KMS-11 (cell line): Measurements from ENCODE around the gene ARHGAP5.
A peak's percentile ranks its signal among the peaks of the same experiment; 100 is the strongest.

ENCODE experiments used
- H2AFZ ChIP-seq: fragments of 200-600 bp; sonication (generic); 2 replicates; pipeline ENCODE4 v1.6.1; 2016; ENCODE audit warnings: antibody characterized with exemption, mixed run types, low read depth
- H3K27ac ChIP-seq: fragments of 200-600 bp; sonication (generic); 2 replicates; pipeline ENCODE4 v1.6.1; 2016; ENCODE audit warnings: mild to moderate bottlenecking, mixed run types
- H3K27me3 ChIP-seq: fragments of 200-600 bp; sonication (generic); 2 replicates; pipeline ENCODE4 v1.6.1; 2017; ENCODE audit warnings: mild to moderate bottlenecking, low read depth, mixed run types, moderate library complexity; ENCODE audit not compliant: insufficient read depth
- H3K36me3 ChIP-seq: fragments of 200-600 bp; sonication (generic); 2 replicates; pipeline ENCODE4 v1.6.1; 2017; ENCODE audit warnings: mild to moderate bottlenecking, mixed run types; ENCODE audit not compliant: insufficient read depth
- H3K4me1 ChIP-seq: fragments of 200-600 bp; sonication (generic); 2 replicates; pipeline ENCODE4 v1.6.1; 2016; ENCODE audit warnings: mild to moderate bottlenecking, low read depth, mixed run types; ENCODE audit not compliant: poor library complexity, severe bottlenecking
- H3K4me2 ChIP-seq: fragments of 200-600 bp; sonication (generic); 2 replicates; pipeline ENCODE4 v1.7.0; 2016; ENCODE audit warnings: mild to moderate bottlenecking, mixed run types
- H3K4me3 ChIP-seq: fragments of 200-600 bp; sonication (generic); IDR thresholded peaks from 2 replicates; pipeline ENCODE4 v1.6.1; 2017; ENCODE audit warnings: low read depth, low read length, mixed read lengths; ENCODE audit not compliant: insufficient read depth
- H3K79me2 ChIP-seq: fragments of 200-600 bp; sonication (generic); 2 replicates; pipeline ENCODE4 v1.6.1; 2016; ENCODE audit warnings: low read depth, mixed run types; ENCODE audit not compliant: insufficient read depth
- H3K9ac ChIP-seq: fragments of 200-600 bp; sonication (generic); 2 replicates; pipeline ENCODE4 v1.6.1; 2016; ENCODE audit warnings: mild to moderate bottlenecking, mixed run types
- H4K20me1 ChIP-seq: fragments of 200-600 bp; sonication (generic); 2 replicates; pipeline ENCODE4 v1.6.1; 2016; ENCODE audit warnings: mild to moderate bottlenecking, mixed run types; ENCODE audit not compliant: insufficient read depth
- TF ChIP-seq, protein P1 (sequence below): fragments of 200-600 bp; sonication (generic); conservative IDR thresholded peaks from 2 replicates; pipeline ENCODE4 v1.6.1; 2017; ENCODE audit warnings: low read depth, mild to moderate bottlenecking, antibody characterized with exemption, low read length, moderate library complexity, mixed read lengths

Gene ARHGAP5

DNA sequence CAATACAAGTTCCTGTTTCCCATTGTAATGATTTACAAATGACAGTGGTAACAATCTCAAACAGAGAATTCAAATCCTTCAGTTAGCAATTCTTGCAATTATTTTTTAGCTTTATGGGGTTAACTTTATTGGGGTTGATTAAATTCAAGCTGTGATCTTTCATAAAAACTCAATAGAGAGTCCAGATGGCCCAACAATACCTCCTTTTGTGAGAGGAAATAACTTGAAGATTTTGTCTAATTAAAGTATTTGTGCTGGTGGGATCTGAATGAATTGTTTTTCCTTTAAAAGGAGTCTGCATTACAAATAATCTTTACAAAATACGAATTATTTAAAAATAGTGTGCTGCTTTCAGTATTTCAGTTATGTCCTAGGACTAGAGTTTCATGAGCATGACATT is 4.4 kb upstream of the ARHGAP5 start:
- no peak overlapping the region for H2AFZ ChIP-seq
- no peak overlapping the region for H3K4me2 ChIP-seq
- H4K20me1 ChIP-seq: no peaks in the 10 kb centered on the region
- H3K79me2 ChIP-seq: no peaks in the 10 kb centered on the region
- H3K36me3 ChIP-seq: no peaks in the 10 kb centered on the region
- no peak overlapping the region for H3K9ac ChIP-seq
- no peak overlapping the region for H3K27ac ChIP-seq
- no peak overlapping the region for H3K4me3 ChIP-seq
- H3K27me3 ChIP-seq: no peaks in the 10 kb centered on the region
- H3K4me1 ChIP-seq: peaks cover 13% of the 10 kb centered on the region
- TF ChIP-seq, protein P1, sequence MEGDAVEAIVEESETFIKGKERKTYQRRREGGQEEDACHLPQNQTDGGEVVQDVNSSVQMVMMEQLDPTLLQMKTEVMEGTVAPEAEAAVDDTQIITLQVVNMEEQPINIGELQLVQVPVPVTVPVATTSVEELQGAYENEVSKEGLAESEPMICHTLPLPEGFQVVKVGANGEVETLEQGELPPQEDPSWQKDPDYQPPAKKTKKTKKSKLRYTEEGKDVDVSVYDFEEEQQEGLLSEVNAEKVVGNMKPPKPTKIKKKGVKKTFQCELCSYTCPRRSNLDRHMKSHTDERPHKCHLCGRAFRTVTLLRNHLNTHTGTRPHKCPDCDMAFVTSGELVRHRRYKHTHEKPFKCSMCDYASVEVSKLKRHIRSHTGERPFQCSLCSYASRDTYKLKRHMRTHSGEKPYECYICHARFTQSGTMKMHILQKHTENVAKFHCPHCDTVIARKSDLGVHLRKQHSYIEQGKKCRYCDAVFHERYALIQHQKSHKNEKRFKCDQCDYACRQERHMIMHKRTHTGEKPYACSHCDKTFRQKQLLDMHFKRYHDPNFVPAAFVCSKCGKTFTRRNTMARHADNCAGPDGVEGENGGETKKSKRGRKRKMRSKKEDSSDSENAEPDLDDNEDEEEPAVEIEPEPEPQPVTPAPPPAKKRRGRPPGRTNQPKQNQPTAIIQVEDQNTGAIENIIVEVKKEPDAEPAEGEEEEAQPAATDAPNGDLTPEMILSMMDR: no peak

DNA sequence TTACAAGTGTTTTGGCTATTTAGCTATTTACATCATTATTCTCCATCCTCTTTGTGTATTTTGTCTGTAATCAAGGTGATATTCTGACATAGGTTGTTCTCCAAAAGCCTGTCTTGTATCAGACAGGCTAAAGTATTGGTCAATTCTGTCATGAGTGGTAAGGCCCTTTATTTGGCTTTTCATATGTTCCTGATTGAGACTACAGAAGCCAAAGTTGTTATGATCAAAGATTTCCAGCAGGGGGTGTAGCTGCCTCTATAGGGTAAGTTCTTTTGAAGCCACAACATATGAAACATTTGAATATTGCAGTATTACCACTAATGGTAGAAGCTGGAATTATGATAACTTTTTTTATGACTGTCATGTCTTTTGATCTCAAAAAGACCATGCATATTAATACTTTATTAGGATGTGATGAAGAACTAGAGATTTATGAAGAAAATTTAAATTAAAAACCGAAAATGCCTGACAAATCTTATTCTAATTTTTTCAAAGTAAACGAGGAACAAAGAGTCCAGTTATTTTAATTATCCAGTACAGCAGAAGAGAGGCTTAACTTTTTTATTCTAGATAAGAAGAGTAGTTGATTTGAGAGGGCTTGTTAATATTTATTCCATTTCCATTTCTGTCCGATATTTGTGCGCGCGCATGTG is 3.4 kb upstream of the ARHGAP5 start:
- no peak overlapping the region for H2AFZ ChIP-seq
- H3K4me3 ChIP-seq: no peak overlapping the region
- no peaks in the 10 kb centered on the region for H4K20me1 ChIP-seq
- H3K4me2 ChIP-seq: no peak overlapping the region
- peaks cover 4% of the 10 kb centered on the region; the same call in 1 of the 2 replicates for H3K79me2 ChIP-seq
- no peak overlapping the region for H3K9ac ChIP-seq
- no peaks in the 10 kb centered on the region for H3K36me3 ChIP-seq
- H3K4me1 ChIP-seq: peaks cover 15% of the 10 kb centered on the region
- TF ChIP-seq, protein P1: peak; percentile 61
- H3K27me3 ChIP-seq: no peaks in the 10 kb centered on the region
- H3K27ac ChIP-seq: no peak overlapping the region

DNA sequence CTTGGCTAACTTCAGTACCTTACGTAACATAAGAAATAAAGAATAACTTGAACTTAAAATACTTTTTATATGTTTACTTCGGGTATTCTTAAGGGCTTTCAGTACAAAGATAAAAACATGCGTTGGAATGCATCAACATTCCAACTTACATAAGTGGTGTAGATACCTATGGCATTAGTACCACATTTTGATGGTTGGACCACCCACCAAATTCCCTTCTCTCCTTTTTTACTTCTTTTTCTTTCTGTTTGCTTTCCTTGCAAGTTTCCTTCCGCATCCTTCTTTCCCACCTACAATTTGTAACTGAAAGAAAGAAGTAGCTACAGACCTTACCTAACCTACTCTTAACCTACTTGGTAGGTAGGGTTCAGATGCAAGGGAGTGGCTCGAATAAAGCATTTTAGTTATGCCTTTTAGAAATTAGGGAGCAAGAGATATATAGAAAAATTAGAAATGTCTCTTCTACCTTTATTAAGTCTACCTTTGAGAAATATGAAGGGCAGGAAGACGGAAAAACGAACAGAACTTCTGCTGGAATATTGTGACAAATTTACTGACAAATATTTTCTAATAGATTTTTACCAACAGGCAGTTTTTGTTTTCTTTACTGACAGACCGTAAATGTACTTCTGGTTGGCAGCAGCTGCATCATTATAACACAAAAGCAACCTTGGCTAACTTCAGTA is 2.1 kb upstream of the ARHGAP5 start:
- Histone ChIP-seq H3K27ac (no peak overlapping the region), H3K36me3 (no peaks in the 10 kb centered on the region), H3K27me3 (no peaks in the 10 kb centered on the region), H3K4me3 (no peak overlapping the region), H4K20me1 (no peaks in the 10 kb centered on the region), H3K4me1 (peaks cover 24% of the 10 kb centered on the region), H3K9ac (no peak overlapping the region; the same call in 1 of the 2 replicates), H3K79me2 (peaks cover 17% of the 10 kb centered on the region; the same call in 1 of the 2 replicates), H2AFZ (no peak overlapping the region), H3K4me2 (peak overlapping the region; percentile 64)
- TF ChIP-seq, protein P1: no peak

DNA sequence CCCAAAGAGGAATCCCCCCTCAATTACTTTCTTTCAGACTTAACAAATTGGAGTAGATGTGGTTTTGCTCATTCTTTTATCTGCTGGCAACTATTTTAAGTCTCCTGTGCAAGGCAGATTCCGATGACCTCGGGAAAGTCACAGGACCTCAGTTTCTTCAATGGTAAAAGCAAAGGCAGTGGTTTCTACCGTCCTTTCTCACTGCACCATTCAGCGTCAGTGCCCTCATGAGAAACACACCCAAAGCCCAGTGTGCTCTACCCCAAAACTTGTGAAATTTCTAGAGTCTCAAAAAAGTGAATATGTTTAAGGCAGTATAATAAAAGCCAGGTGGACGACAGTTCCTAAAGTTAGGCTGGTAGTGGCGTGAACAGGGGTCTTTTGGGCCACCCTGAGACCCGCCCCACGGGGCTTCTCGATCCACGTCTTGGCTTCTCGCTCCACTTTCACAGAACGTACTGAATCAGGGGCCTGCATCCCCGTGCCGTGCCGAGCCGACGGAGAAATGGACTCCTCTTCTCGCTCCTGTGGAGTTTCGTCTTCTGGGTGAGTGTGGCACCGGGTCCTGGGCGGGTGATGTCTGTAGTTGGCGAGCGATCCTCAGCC is 1.3 kb upstream of the ARHGAP5 start:
- H3K79me2 ChIP-seq: peaks cover 22% of the 10 kb centered on the region; the same call in 1 of the 2 replicates
- no peaks in the 10 kb centered on the region for H3K27me3 ChIP-seq
- TF ChIP-seq, protein P1: no peak
- peak overlapping the region; percentile 66 for H3K9ac ChIP-seq
- peak overlapping the region; percentile 73 for H3K27ac ChIP-seq
- H3K4me3 ChIP-seq: no peak overlapping the region
- no peaks in the 10 kb centered on the region for H4K20me1 ChIP-seq
- peak overlapping the region; percentile 96 for H2AFZ ChIP-seq
- H3K36me3 ChIP-seq: no peaks in the 10 kb centered on the region
- peaks cover 24% of the 10 kb centered on the region for H3K4me1 ChIP-seq
- peak overlapping the region; percentile 64 for H3K4me2 ChIP-seq
